ENCODE results near the gene CEP170.
"Not testable (repeated sequence)": the region's sequence is repeated elsewhere in the genome, so short reads cannot be mapped to it uniquely, and the experiment has no call there.

Gene CEP170

GRCh38 chr1:243233908-243234307 is 21.2 kb downstream of the CEP170 start:
- peak; percentile 88 for DNase-seq (ENCODE audit: low read depth)

GRCh38 chr1:243230914-243231313 is 24.2 kb downstream of the CEP170 start:
- no peak for DNase-seq (ENCODE audit: low read depth)

GRCh38 chr1:243229526-243229925 is 25.6 kb downstream of the CEP170 start:
- no peak for DNase-seq (ENCODE audit: low read depth)

- no peak for DNase-seq (ENCODE audit: low read depth)
Observed at GRCh38 chr1:243227622-243228021, 27.5 kb downstream of the CEP170 start.

- DNase-seq (ENCODE audit: low read depth), result no peak
Observed at GRCh38 chr1:243218059-243218458, 37.0 kb downstream of the CEP170 start.

GRCh38 chr1:243217349-243217748 is 37.7 kb downstream of the CEP170 start:
- DNase-seq (ENCODE audit: low read depth), result no peak

- DNase-seq (ENCODE audit: low read depth), result peak; percentile 30
Observed at GRCh38 chr1:243216741-243217140, 38.3 kb downstream of the CEP170 start.

GRCh38 chr1:243215276-243215875 is 39.7 kb downstream of the CEP170 start:
- not testable (repeated sequence) for DNase-seq (ENCODE audit: low read depth)

- peak; percentile 79 for DNase-seq (ENCODE audit: low read depth)
Observed at GRCh38 chr1:243213045-243213787, 41.9 kb downstream of the CEP170 start.

GRCh38 chr1:243211984-243212383 is 43.1 kb downstream of the CEP170 start:
- not testable (repeated sequence) for DNase-seq (ENCODE audit: low read depth)

- DNase-seq (ENCODE audit: low read depth), result peak; percentile 53
Observed at GRCh38 chr1:243205026-243205501, 50.0 kb downstream of the CEP170 start.

GRCh38 chr1:243204336-243204735 is 50.7 kb downstream of the CEP170 start:
- not testable (repeated sequence) for DNase-seq (ENCODE audit: low read depth)

GRCh38 chr1:243203196-243203595 is 51.9 kb downstream of the CEP170 start:
- not testable (repeated sequence) for DNase-seq (ENCODE audit: low read depth)

GRCh38 chr1:243201316-243201715 is 53.8 kb downstream of the CEP170 start:
- not testable (repeated sequence) for DNase-seq (ENCODE audit: low read depth)

GRCh38 chr1:243197524-243197923 is 57.6 kb downstream of the CEP170 start:
- DNase-seq (ENCODE audit: low read depth), result not testable (repeated sequence)

- DNase-seq (ENCODE audit: low read depth), result not testable (repeated sequence)
Observed at GRCh38 chr1:243193330-243193729, 61.8 kb downstream of the CEP170 start.

GRCh38 chr1:243186201-243186995 is 68.7 kb downstream of the CEP170 start:
- not testable (repeated sequence) for DNase-seq (ENCODE audit: low read depth)

GRCh38 chr1:243184787-243185186 is 70.3 kb downstream of the CEP170 start:
- DNase-seq (ENCODE audit: low read depth), result not testable (repeated sequence)

GRCh38 chr1:243183661-243184060 is 71.4 kb downstream of the CEP170 start:
- not testable (repeated sequence) for DNase-seq (ENCODE audit: low read depth)

GRCh38 chr1:243183176-243183575 is 71.9 kb downstream of the CEP170 start:
- not testable (repeated sequence) for DNase-seq (ENCODE audit: low read depth)

- DNase-seq (ENCODE audit: low read depth), result peak; percentile 49
Observed at GRCh38 chr1:243179720-243180119, 75.4 kb downstream of the CEP170 start.

GRCh38 chr1:243177792-243178191 is 77.3 kb downstream of the CEP170 start:
- not testable (repeated sequence) for DNase-seq (ENCODE audit: low read depth)
